ENCODE results near the gene TPCN1. TPM values are rescaled to one million over a fixed set of nuclear protein-coding genes. Genes with fewer than 3 reads are reported as not detected.

TPCN1 gene
- total RNA-seq, 1 experiment from 2014 or later, result 42.7 TPM

GRCh38 chr12:113195598-113195997 is 25.7 kb upstream of the TPCN1 start:
- Histone ChIP-seq H3F3A (ENCODE audit: insufficient read depth, low read depth) (peaks cover 42% of the 10 kb centered on the region), H3K4me3 (no peak overlapping the region), H3K9me2 (ENCODE audit: insufficient read depth) (no peaks in the 10 kb centered on the region), H3K4me2 (no peak overlapping the region), H3K79me2 (ENCODE audit: low read depth) (no peaks in the 10 kb centered on the region), H3K36me3 (ENCODE audit: low read depth) (peaks cover 13% of the 10 kb centered on the region), H2AFZ (no peak overlapping the region), H4K20me1 (ENCODE audit: insufficient read depth) (no peaks in the 10 kb centered on the region), H3K9me3 (ENCODE audit: insufficient read depth, low read depth) (no peaks in the 10 kb centered on the region), H3K27ac (no peak overlapping the region), H3K27me3 (ENCODE audit: insufficient read depth, low read depth) (no peaks in the 10 kb centered on the region), H3K4me1 (replicated peaks; ENCODE audit: insufficient read depth) (peaks cover 33% of the 10 kb centered on the region)
- ChIA-PET POLR2A (ENCODE audit: unreplicated experiment) (interaction anchor here (0.7 kb wide), 1 partner anchor 9 kb away, joined by 7 read pairs; no protein-coding TSS in a partner anchor), CTCF (no interaction called here)
- intact Hi-C loops (cut with micrococcal nuclease; ENCODE audit: unreplicated experiment), result loop anchor here (2.0 to 5.0 kb wide), 3 partner anchors 25 to 117 kb away; partner anchors contain the start of gene TPCN1
- no peak for DNase-seq
- TF ChIP-seq CTCF (conservative IDR thresholded peaks at IDR 0.05) (no peak), EZH2 (IDR thresholded peaks at IDR 0.05; ENCODE audit: low read depth) (no peak)
- BruUV-seq (replicated peaks), result no TSS peak

GRCh38 chr12:113196582-113196981 is 24.7 kb upstream of the TPCN1 start:
- intact Hi-C loops (cut with micrococcal nuclease; ENCODE audit: unreplicated experiment), result loop anchor here (2.0 to 5.0 kb wide), 3 partner anchors 46 to 116 kb away; no protein-coding TSS in a partner anchor
- Histone ChIP-seq H3K9me2 (ENCODE audit: insufficient read depth) (no peaks in the 10 kb centered on the region), H3K4me3 (no peak overlapping the region), H3K9me3 (ENCODE audit: insufficient read depth, low read depth) (no peaks in the 10 kb centered on the region), H3K27ac (no peak overlapping the region), H3K36me3 (ENCODE audit: low read depth) (peaks cover 4% of the 10 kb centered on the region; the same call in 1 of the 2 replicates), H3F3A (ENCODE audit: insufficient read depth, low read depth) (peaks cover 42% of the 10 kb centered on the region), H3K4me2 (no peak overlapping the region), H2AFZ (no peak overlapping the region), H3K27me3 (ENCODE audit: insufficient read depth, low read depth) (no peaks in the 10 kb centered on the region), H3K4me1 (replicated peaks; ENCODE audit: insufficient read depth) (peaks cover 33% of the 10 kb centered on the region), H3K79me2 (ENCODE audit: low read depth) (no peaks in the 10 kb centered on the region), H4K20me1 (ENCODE audit: insufficient read depth) (no peaks in the 10 kb centered on the region)
- POLR2A ChIA-PET (ENCODE audit: unreplicated experiment), result no interaction called here
- TF ChIP-seq EZH2 (IDR thresholded peaks at IDR 0.05; ENCODE audit: low read depth) (no peak), CTCF (conservative IDR thresholded peaks at IDR 0.05) (no peak)
- DNase-seq, result no peak
- BruUV-seq (replicated peaks), result no TSS peak
- CTCF ChIA-PET, result interaction anchor here (0.7 kb wide), 1 partner anchor 26 kb away, joined by 5 read pairs; no protein-coding TSS in a partner anchor

- Histone ChIP-seq H3K9me3 (ENCODE audit: insufficient read depth, low read depth) (no peaks in the 10 kb centered on the region), H3K27me3 (ENCODE audit: insufficient read depth, low read depth) (no peaks in the 10 kb centered on the region), H3K79me2 (ENCODE audit: low read depth) (no peaks in the 10 kb centered on the region), H3K9me2 (ENCODE audit: insufficient read depth) (no peaks in the 10 kb centered on the region), H3K4me3 (no peak overlapping the region), H4K20me1 (ENCODE audit: insufficient read depth) (no peaks in the 10 kb centered on the region), H3F3A (ENCODE audit: insufficient read depth, low read depth) (peaks cover 39% of the 10 kb centered on the region), H3K4me2 (no peak overlapping the region), H3K36me3 (ENCODE audit: low read depth) (peaks cover 3% of the 10 kb centered on the region; the same call in 1 of the 2 replicates), H3K4me1 (replicated peaks; ENCODE audit: insufficient read depth) (peaks cover 32% of the 10 kb centered on the region), H2AFZ (no peak overlapping the region), H3K27ac (no peak overlapping the region)
- POLR2A ChIA-PET (ENCODE audit: unreplicated experiment), result no interaction called here
- CTCF ChIA-PET, result interaction anchor here (0.6 to 0.7 kb wide), 12 partner anchors 9 to 225 kb away, joined by 3 to 8 read pairs (median 5); partner anchors contain the start of genes SDSL and SLC8B1
- peak; percentile 66 to 69 for DNase-seq
- TF ChIP-seq CTCF (conservative IDR thresholded peaks at IDR 0.05) (peak; percentile 75), EZH2 (IDR thresholded peaks at IDR 0.05; ENCODE audit: low read depth) (no peak)
- no TSS peak for BruUV-seq (replicated peaks)
- intact Hi-C loops (cut with micrococcal nuclease; ENCODE audit: unreplicated experiment), result loop anchor here (1.0 to 5.0 kb wide), 5 partner anchors 45 to 715 kb away; partner anchors contain the start of gene SDSL
These were observed 24.3 kb upstream of the TPCN1 start for GRCh38 chr12:113196990-113197389.

All from PC-9 (cell line).